Neutrophil (primary cell): ENCODE data around the gene SSX2IP.
"Not testable (repeated sequence)": the region's sequence is repeated elsewhere in the genome, so short reads cannot be mapped to it uniquely, and the experiment has no call there.

ENCODE experiments used
- H3K27ac ChIP-seq: fragments of 200-600 bp; sonication (generic); 2 replicates; pipeline ENCODE4 v1.5.1; 2016; ENCODE audit warnings: mild to moderate bottlenecking, moderate library complexity
- H3K27me3 ChIP-seq: fragments of 200-600 bp; sonication (generic); 2 replicates; pipeline ENCODE4 v1.6.0; 2016; ENCODE audit warnings: mild to moderate bottlenecking
- H3K36me3 ChIP-seq: fragments of 200-600 bp; sonication (generic); 2 replicates; pipeline ENCODE4 v1.5.1; 2017
- H3K4me1 ChIP-seq, 2 experiments: fragments of 200-600 bp in 1 of 2; sonication (generic) in 1 of 2; 1 replicate in 1 of 2; 2 replicates in 1 of 2; pipeline versions ENCODE4 v1.5.1 to v1.6.1; 2013 to 2016; ENCODE audit warnings: low read depth in 1 of 2, low read length in 1 of 2, mild to moderate bottlenecking in 1 of 2, moderate library complexity in 1 of 2; ENCODE audit not compliant: control insufficient read depth in 1 of 2, insufficient read depth in 1 of 2
- H3K4me3 ChIP-seq, 2 experiments: fragments of 200-600 bp in 1 of 2; sonication (generic) in 1 of 2; 1 replicate in 1 of 2; 2 replicates in 1 of 2; pipeline ENCODE4 v1.5.1; 2013 to 2016; ENCODE audit warnings: low read depth in 1 of 2, low read length in 1 of 2, mild to moderate bottlenecking in 1 of 2, moderate library complexity in 1 of 2
- H3K9me3 ChIP-seq: fragments of 200-600 bp; sonication (generic); 2 replicates; pipeline ENCODE4 v1.5.1; 2016
- TF ChIP-seq, protein P1 (sequence below): fragments of 200-600 bp; sonication (generic); IDR thresholded peaks from 2 replicates; pipeline ENCODE4 v1.5.1; 2016; ENCODE audit warnings: antibody characterized with exemption

The SSX2IP gene

GRCh38 chr1:84653130-84653677 is 37.1 kb downstream of the SSX2IP start:
- Histone ChIP-seq H3K4me1 (no peaks in the 10 kb centered on the region), H3K9me3 (no peaks in the 10 kb centered on the region), H3K27ac (no peak overlapping the region), H3K36me3 (peaks cover 20% of the 10 kb centered on the region), H3K4me3 (no peak overlapping the region), H3K27me3 (no peaks in the 10 kb centered on the region)
- TF ChIP-seq, protein P1, sequence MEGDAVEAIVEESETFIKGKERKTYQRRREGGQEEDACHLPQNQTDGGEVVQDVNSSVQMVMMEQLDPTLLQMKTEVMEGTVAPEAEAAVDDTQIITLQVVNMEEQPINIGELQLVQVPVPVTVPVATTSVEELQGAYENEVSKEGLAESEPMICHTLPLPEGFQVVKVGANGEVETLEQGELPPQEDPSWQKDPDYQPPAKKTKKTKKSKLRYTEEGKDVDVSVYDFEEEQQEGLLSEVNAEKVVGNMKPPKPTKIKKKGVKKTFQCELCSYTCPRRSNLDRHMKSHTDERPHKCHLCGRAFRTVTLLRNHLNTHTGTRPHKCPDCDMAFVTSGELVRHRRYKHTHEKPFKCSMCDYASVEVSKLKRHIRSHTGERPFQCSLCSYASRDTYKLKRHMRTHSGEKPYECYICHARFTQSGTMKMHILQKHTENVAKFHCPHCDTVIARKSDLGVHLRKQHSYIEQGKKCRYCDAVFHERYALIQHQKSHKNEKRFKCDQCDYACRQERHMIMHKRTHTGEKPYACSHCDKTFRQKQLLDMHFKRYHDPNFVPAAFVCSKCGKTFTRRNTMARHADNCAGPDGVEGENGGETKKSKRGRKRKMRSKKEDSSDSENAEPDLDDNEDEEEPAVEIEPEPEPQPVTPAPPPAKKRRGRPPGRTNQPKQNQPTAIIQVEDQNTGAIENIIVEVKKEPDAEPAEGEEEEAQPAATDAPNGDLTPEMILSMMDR = no peak

GRCh38 chr1:84644472-84644871 is 45.8 kb downstream of the SSX2IP start:
- Histone ChIP-seq H3K4me3 (no peak overlapping the region), H3K4me1 (no peaks in the 10 kb centered on the region), H3K36me3 (no peaks in the 10 kb centered on the region), H3K27me3 (no peaks in the 10 kb centered on the region), H3K9me3 (no peaks in the 10 kb centered on the region), H3K27ac (no peak overlapping the region)
- TF ChIP-seq, protein P1 = no peak

GRCh38 chr1:84643183-84643582 is 47.1 kb downstream of the SSX2IP start:
- Histone ChIP-seq H3K27me3 (no peaks in the 10 kb centered on the region), H3K27ac (no peak overlapping the region), H3K4me1 (no peaks in the 10 kb centered on the region), H3K36me3 (no peaks in the 10 kb centered on the region), H3K9me3 (no peaks in the 10 kb centered on the region), H3K4me3 (no peak overlapping the region)
- TF ChIP-seq, protein P1 = no peak

- no peaks in the 10 kb centered on the region for H3K4me1 ChIP-seq
- TF ChIP-seq, protein P1 = no peak
- no peaks in the 10 kb centered on the region for H3K9me3 ChIP-seq
- no peak overlapping the region for H3K27ac ChIP-seq
- H3K36me3 ChIP-seq = no peaks in the 10 kb centered on the region
- no peaks in the 10 kb centered on the region for H3K27me3 ChIP-seq
- H3K4me3 ChIP-seq = no peak overlapping the region
These were observed 47.5 kb downstream of the SSX2IP start for GRCh38 chr1:84642774-84643173.

DNA sequence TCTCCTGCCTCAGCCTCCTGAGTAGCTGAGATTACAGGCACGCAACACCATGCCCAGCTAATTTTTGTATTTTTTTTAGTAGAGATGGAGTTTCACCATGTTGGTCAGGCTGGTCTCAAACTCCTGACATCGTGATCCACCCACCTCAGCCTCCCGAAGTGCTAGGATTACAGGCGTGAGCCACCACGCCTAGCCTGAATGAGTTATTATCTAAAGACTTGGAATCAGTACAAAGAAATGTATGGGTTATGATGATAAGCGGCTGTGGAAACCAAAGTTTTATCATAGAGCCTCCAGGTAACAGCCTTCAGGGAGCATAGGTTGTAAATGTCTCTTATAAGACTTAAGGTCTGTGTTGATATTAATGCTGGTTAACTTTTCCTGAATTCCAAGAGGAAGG is 50.5 kb downstream of the SSX2IP start:
- not testable (repeated sequence) for H3K4me3 ChIP-seq, H3K36me3 ChIP-seq, H3K9me3 ChIP-seq

DNA sequence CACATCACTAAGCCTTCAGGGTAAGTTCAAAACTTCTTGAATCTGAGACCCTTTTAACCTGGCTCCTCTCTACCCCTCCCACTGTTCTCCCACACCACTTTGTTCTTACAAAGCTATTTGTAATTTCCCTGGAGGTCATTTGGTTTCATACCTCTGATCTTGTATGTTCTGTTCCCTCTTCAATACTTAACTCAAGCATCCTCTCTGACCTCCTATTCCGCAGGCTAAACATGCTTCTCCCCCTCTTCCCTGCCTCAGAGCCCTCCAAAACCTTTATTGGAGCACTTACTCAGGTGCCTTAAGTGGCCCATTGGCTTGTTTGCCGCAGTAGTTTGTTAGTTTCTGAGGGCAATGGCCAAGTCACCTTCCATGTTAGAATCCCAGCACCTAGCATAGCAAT is 54.8 kb downstream of the SSX2IP start:
- Histone ChIP-seq H3K27me3 (no peaks in the 10 kb centered on the region), H3K4me3 (no peak overlapping the region), H3K9me3 (no peaks in the 10 kb centered on the region), H3K27ac (no peak overlapping the region), H3K4me1 (no peaks in the 10 kb centered on the region), H3K36me3 (no peaks in the 10 kb centered on the region)
- TF ChIP-seq, protein P1 = no peak

More for the DNA sequence above, 50.5 kb downstream of the SSX2IP start:
- H3K27me3 ChIP-seq, H3K4me1 ChIP-seq, H3K27ac ChIP-seq: not testable (repeated sequence)
